Measurements from ENCODE around the gene DNAH12.
"Not testable (repeated sequence)": the region's sequence is repeated elsewhere in the genome, so short reads cannot be mapped to it uniquely, and the experiment has no call there.

Gene DNAH12

DNA sequence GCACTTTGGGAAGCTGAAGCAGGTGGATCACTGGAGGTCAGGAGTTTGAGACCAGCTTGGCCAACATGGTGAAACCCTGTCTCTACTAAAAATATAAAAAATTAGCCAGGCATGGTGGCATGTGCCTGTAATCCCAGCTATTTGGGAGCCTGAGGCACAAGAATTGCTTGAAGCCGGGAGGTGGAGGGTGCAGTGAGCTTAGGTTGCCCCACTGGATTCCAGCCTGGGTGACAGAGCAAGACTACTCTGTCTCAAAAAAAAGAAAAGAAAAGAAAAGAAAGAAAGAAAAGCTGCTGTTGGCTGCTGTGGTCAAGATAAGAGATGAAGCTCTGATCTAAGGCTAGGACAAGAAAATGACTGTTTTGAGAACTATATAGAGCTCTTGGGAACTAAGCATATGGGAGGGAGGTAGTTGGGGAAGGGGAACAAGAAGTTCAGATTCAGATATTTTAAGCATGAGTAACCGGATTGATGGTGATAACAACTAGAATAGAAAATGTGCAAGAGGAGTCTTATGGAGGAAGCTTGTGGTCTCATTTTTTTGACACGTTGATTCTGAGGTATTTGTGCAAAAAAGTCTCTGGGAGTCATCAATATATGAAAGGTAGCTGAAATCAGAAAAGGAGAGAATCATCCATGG is 25.7 kb downstream of the DNAH12 start:
- DNase-seq: no peak

DNA sequence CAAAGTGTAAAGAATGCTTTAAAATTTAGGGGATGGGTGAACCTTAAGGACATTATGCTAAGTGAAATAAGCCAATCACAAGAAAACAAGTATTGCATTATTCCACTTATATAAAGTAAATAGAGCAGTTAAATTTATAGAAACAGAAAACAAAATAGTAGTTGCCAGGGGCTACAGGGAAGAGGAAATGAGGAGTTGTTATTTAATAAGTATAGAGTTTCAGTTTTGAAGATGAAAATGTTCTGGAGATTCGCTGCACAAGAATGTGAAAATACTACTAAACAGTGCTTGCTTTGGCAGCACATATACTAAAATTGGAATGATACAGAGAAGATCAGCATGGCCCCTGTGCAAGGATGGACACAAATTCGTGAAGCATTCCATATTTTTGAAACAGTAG is 32.0 kb downstream of the DNAH12 start:
- no peak for DNase-seq

DNA sequence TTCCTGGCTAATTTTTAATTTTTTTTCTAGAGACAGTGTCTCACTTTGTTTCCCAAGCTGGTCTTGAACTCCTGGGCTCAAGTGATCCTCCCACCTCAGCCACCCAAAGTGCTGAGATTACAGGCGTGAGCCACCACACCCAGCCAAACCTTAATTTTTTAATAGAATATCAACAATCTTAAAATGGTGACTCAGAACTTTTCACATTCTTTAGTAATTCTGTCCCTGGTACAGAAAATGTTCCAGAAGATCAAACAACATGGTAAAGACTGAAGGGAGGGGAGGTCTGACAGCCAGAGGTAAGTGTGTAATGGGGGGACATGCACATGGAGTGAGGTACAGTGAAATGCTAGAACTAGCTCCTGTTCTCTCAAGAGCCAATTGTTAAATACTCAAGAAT is 38.2 kb downstream of the DNAH12 start:
- no peak for DNase-seq

DNA sequence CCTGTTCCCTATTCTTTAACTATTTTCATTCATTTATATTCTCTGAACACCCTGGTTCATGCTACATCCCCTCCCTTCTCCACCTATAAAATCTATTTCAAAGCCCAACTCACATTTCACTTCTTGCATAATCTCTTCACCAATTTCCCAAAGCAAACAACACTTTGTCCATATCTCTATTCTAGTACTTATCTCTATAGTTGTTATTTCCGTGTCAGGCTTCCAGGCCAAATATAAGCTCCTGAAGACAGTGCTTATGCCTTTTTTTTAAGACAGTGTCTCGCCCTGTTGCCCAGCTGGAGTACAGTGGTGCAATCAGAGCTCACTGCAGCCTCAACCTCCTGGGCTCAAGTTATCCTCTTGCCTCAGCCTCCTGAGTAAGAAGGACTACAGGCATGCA is 43.6 kb downstream of the DNAH12 start:
- no peak for DNase-seq

DNA sequence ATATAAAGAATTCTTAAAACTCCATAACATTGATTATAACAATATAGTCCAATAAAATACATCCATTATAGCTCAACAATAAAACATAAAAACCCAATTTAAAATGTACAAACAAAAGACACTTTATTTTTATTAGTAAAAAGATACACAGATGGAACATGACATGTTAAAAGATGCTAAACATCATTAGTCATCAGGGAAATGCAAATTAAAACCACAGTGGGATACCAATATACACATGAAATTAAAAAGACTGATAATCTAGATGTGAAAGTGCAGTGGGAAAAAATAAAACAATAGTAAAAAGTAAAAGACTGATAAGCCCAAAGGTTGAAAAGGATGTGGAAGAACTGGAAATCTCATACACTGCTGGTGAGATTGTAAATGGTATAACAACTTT is 46.2 kb downstream of the DNAH12 start:
- no peak for DNase-seq

- no peak for DNase-seq
These were observed 59.6 kb downstream of the DNAH12 start for GRCh38 chr3:57484563-57484962.

GRCh38 chr3:57477193-57477592 is 67.0 kb downstream of the DNAH12 start:
- DNase-seq: not testable (repeated sequence)

GRCh38 chr3:57464801-57465200 is 79.3 kb downstream of the DNAH12 start:
- DNase-seq: no peak

GRCh38 chr3:57464011-57464410 is 80.1 kb downstream of the DNAH12 start:
- DNase-seq: no peak

DNA sequence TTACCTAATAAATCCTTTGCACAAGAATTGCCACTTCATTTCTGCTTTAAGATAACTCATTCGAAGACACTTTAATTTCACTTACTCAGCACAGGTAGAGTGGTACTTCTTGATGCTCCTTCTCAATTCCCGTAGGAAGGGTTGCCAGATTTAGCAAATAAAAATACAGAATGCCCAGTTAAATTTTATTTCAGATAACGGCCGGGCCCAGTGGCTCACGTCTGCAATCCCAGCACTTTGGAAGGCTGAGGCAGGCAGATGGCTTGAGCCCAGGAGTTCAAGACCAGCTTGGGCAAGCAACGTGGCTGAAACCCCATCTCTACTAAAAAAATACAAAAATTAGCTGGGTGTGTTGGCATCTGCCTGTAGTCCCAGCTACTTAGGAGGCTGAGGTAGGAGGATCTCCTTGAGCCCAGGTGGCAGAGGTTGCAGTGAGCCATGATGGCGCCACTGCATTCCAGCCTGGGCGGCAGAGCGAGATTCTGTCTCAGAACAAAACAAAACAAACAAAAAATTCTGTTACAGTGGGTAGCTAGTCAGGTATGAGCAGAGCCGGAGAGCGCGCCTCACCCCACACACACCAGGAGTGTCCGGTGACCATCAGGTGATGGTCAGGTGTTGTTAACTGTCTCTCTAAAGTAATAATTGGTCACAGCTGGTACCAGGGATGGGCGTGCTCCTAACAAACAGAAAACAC is 92.8 kb downstream of the DNAH12 start:
- no peak for DNase-seq

- DNase-seq: not testable (repeated sequence)
These were observed 94.8 kb downstream of the DNAH12 start for GRCh38 chr3:57449276-57449847.

DNA sequence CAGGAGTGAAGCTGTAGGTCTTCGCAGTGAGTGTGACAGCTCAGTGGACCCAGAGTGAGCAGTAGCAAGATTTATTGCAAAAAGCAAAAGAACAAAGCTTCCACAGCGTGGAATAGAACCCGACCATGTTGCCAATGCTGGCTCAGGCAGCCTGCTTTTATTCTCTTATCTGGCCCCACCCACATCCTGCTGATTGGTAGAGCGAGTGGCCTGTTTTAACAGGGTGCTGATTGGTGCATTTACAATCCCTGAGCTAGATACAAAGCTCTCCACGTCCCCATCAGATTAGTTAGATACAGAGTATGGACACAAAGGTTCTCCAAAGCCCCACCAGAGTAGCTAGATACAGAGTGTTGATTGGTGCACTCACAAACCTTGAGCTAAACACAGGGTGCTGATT is 95.7 kb downstream of the DNAH12 start:
- DNase-seq: not testable (repeated sequence)

DNA sequence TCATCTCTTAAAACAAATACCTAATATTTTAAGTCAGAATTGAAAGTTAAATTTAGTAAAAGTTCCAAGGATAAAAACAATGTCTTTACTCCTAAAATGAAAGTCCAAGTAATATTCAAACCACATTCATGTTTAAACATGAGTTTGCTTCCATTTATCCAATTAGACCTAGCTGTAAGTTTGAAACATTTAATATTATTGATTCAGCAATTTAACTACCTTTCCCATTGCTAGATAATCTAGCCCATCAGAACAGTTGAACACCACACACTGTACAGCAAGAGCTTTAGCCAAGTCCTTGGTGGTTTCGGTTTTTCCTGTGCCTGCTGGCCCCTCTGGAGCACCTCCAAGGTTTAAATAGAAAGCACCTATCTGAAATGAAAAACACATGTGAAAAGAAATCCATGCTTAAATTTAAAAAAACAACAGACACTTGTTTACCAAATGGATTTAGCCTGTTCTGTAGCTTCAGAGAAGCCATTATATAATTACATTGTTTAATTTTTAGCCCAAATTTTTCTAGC is 97.8 kb downstream of the DNAH12 start:
- no peak for DNase-seq

GRCh38 chr3:57444469-57444868 is 99.7 kb downstream of the DNAH12 start:
- DNase-seq: no peak

GRCh38 chr3:57440144-57440543 is 104.0 kb downstream of the DNAH12 start:
- not testable (repeated sequence) for DNase-seq

GRCh38 chr3:57438460-57438859 is 105.7 kb downstream of the DNAH12 start:
- DNase-seq: not testable (repeated sequence)

- no peak for DNase-seq
These were observed 107.9 kb downstream of the DNAH12 start for GRCh38 chr3:57436195-57436761.

DNA sequence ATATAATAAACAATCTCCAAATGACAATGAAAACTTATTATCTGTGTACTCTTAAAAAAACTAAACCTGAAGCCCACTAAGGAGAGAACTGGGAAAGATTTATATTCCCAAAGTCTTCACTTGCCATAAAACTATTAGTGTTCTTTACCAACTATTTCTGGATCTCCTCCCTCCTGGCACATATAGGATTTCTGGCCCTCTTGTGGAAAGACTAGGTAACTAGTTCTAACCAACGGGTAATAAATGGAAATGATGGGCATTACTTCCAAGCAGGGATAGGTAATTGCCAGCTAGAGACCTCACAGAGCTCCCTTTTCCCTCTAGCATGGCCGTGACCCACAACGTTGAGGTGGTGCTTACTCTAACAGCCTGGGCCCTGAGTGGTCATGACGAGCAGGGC is 110.1 kb downstream of the DNAH12 start:
- DNase-seq: no peak

DNA sequence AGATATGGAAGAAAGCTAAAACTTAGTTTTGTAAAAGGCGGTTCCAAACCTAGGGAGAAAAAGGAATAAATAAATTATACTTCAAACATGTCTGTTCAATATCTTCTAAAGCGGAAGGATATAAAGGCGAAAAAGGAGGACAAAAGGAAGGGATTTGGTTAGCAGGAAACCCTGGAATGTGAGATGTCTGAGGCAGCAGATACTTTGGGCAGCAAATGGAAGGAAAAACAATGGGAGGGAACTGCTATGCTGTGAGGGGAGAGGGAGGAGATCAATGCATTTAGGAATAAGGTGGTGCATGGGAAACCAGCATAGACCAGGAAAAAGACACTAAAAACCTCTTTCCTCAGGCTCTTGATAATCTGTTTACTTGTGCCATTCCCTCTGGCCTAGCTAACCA is 120.8 kb downstream of the DNAH12 start:
- DNase-seq: no peak

GRCh38 chr3:57421336-57421735 is 122.8 kb downstream of the DNAH12 start:
- no peak for DNase-seq

GRCh38 chr3:57420001-57420400 is 124.1 kb downstream of the DNAH12 start:
- no peak for DNase-seq

- no peak for DNase-seq
These were observed 132.4 kb downstream of the DNAH12 start for GRCh38 chr3:57411715-57412114.

- DNase-seq: no peak
These were observed 134.7 kb downstream of the DNAH12 start for GRCh38 chr3:57409471-57409870.

DNA sequence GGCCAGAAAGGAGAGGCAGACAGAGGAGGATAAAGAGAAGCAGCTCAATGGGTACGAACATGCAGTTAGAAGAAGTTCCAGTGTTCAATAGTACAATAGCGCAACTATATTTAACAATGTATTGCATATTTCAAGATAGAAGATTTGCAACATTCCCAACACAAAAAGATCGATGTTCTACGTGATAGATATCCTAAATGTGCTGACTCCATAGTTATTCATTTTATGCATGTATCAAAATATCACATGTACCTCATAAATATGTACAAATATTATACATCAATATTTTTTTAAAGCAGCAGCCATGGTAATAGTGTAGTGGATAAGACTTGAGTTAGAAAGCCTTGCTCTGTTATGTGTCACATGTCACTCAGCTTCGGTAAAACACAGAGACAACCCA is 141.5 kb downstream of the DNAH12 start:
- DNase-seq: no peak
